Activated B cell treated with CpG ODN at 0.5 μM for 24 hours (primary cell): ENCODE data around the gene FHAD1. TPM values are rescaled to one million over a fixed set of nuclear protein-coding genes. Genes with fewer than 3 reads are reported as not detected.

Source experiments
- ATAC-seq: fragments of 200-7000 bp; cut with Tn5 transposase; one replicate; pipeline ENCODE4 v1.10.0; 2021; ENCODE audit warnings: low read depth, mild to moderate bottlenecking, moderate library complexity
- CTCF ChIA-PET: fragments of 350-600 bp; sonication (Branson Sonifier 250); formaldehyde crosslinking; loops from one replicate; lab custom pipeline; 2021; ENCODE audit warnings: antibody characterized with exemption; lab: Charles Lee
- POLR2A ChIA-PET: fragments of 350-600 bp; sonication (Branson Sonifier 250); formaldehyde crosslinking; loops from one replicate; lab custom pipeline; 2021; ENCODE audit warnings: antibody characterized with exemption; lab: Charles Lee
- DNase-seq: peaks from one replicate; pipeline ENCODE4 v3.0.0; 2022
- H3K27ac Mint-ChIP-seq: one replicate; pipeline ENCODE4 v1.8.0; 2020; ENCODE audit warnings: mixed read lengths
- H3K27me3 Mint-ChIP-seq: one replicate; pipeline ENCODE4 v1.8.0; 2021; ENCODE audit warnings: mixed read lengths
- H3K36me3 Mint-ChIP-seq: one replicate; pipeline ENCODE4 v1.8.0; 2021; ENCODE audit warnings: low read depth, mixed read lengths
- H3K4me1 Mint-ChIP-seq: one replicate; pipeline ENCODE4 v1.8.0; 2021; ENCODE audit warnings: mixed read lengths
- H3K4me3 Mint-ChIP-seq: one replicate; pipeline ENCODE4 v1.8.0; 2020; ENCODE audit warnings: mild to moderate bottlenecking, mixed read lengths
- H3K9me3 Mint-ChIP-seq: one replicate; pipeline ENCODE4 v1.8.0; 2020; ENCODE audit warnings: mixed read lengths
- intact Hi-C: fragments of 100-400 bp; cut with micrococcal nuclease; formaldehyde crosslinking; loops from one replicate; pipeline ENCODE4 v1.15.1; 2024
- total RNA-seq: library from RNA; stranded (reverse); gene quantifications from 2 replicates; pipeline ENCODE4 v1.2.3, GENCODE V29; 2022
- TF ChIP-seq, protein P1 (sequence below): fragments of 200-600 bp; IDR thresholded peaks from one replicate; pipeline ENCODE4 v1.8.0; 2022; ENCODE audit warnings: antibody characterized with exemption, mild to moderate bottlenecking

FHAD1 gene
- total RNA-seq, 1 donor from 2014 or later, result not detected

- no peaks in the 10 kb centered on the region for H3K4me1 Mint-ChIP-seq
- DNase-seq (no peak), ATAC-seq (no peak)
- no peaks in the 10 kb centered on the region for H3K36me3 Mint-ChIP-seq
- TF ChIP-seq, protein P1, sequence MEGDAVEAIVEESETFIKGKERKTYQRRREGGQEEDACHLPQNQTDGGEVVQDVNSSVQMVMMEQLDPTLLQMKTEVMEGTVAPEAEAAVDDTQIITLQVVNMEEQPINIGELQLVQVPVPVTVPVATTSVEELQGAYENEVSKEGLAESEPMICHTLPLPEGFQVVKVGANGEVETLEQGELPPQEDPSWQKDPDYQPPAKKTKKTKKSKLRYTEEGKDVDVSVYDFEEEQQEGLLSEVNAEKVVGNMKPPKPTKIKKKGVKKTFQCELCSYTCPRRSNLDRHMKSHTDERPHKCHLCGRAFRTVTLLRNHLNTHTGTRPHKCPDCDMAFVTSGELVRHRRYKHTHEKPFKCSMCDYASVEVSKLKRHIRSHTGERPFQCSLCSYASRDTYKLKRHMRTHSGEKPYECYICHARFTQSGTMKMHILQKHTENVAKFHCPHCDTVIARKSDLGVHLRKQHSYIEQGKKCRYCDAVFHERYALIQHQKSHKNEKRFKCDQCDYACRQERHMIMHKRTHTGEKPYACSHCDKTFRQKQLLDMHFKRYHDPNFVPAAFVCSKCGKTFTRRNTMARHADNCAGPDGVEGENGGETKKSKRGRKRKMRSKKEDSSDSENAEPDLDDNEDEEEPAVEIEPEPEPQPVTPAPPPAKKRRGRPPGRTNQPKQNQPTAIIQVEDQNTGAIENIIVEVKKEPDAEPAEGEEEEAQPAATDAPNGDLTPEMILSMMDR, result no peak
- H3K27me3 Mint-ChIP-seq, result peaks cover 13% of the 10 kb centered on the region
- ChIA-PET CTCF (interaction anchor here (1.5 kb wide), 1 partner anchor 11 kb away, joined by 3 read pairs; no protein-coding TSS in a partner anchor), POLR2A (no interaction called here)
- H3K4me3 Mint-ChIP-seq, result no peak overlapping the region
- H3K9me3 Mint-ChIP-seq, result no peaks in the 10 kb centered on the region
- intact Hi-C loops, result no loop called here
- no peak overlapping the region for H3K27ac Mint-ChIP-seq
Measured at GRCh38 chr1:15442759-15443158, 195.7 kb downstream of the FHAD1 start.

DNA sequence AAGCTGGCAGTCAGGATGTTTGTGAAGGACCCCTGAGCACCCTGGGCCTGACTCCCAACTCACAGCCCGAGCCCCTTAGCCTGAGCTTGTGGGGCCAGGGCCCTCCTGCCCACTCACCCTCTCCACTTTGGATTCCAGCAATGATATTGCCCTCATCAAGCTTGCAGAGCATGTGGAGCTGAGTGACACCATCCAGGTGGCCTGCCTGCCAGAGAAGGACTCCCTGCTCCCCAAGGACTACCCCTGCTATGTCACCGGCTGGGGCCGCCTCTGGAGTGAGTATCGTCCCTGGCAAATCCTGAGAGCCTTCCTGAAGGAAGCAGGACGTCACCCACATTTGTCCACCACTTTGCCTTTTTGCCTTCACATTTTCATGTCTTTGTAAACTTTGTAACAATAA is 196.3 kb downstream of the FHAD1 start:
- H3K4me1 Mint-ChIP-seq, result no peaks in the 10 kb centered on the region
- ATAC-seq (no peak), DNase-seq (no peak)
- TF ChIP-seq, protein P1, result no peak
- CTCF ChIA-PET, result no interaction called here
- no peak overlapping the region for H3K27ac Mint-ChIP-seq
- H3K9me3 Mint-ChIP-seq, result no peaks in the 10 kb centered on the region
- H3K27me3 Mint-ChIP-seq, result peaks cover 15% of the 10 kb centered on the region
- no peaks in the 10 kb centered on the region for H3K36me3 Mint-ChIP-seq
- POLR2A ChIA-PET, result no interaction called here
- no peak overlapping the region for H3K4me3 Mint-ChIP-seq
- intact Hi-C loops, result no loop called here

DNA sequence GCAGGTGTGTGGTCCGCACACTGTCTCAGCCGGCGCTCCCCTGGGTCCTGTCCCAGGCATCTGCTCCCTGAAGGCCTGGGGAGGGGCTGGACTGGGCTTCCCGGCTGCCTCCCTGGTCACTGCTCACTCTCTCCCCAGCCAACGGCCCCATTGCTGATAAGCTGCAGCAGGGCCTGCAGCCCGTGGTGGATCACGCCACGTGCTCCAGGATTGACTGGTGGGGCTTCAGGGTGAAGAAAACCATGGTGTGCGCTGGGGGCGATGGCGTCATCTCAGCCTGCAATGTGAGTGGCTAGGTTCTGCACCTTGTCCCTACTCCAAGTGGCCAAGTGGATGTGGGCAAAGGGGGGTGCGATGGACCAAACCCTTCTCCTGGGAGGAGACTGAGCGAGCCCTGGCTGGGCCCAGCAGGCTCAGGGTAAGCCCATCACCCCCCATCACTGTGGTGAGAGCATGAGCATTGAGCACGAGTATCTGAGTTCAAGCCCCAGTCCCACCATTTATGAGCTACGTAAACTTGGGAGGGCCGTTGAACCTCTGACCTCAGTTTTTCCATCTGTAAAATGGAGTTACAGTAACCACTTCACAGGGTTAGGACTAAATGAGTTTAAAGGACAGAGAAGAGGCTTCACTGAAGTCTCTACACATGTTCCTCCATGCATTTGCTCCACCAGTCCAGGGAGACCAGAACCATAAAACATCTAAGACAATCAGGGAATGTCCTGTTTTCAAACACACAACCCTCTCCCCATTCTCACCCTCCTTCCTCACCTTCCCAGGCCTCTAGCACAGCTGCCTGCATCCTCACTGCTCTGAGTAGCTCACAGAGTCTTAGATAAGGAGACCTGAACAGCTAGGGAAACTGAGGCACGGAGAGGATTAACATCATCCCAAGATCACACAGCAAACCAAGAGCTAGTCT is 197.7 kb downstream of the FHAD1 start:
- Mint-ChIP-seq H3K36me3 (no peaks in the 10 kb centered on the region), H3K4me1 (no peaks in the 10 kb centered on the region), H3K4me3 (no peak overlapping the region), H3K9me3 (no peaks in the 10 kb centered on the region), H3K27ac (no peak overlapping the region), H3K27me3 (peaks cover 22% of the 10 kb centered on the region)
- no peak for DNase-seq
- ChIA-PET CTCF (no interaction called here), POLR2A (no interaction called here)
- intact Hi-C loops, result no loop called here
- ATAC-seq, result no peak
- TF ChIP-seq, protein P1, result no peak

DNA sequence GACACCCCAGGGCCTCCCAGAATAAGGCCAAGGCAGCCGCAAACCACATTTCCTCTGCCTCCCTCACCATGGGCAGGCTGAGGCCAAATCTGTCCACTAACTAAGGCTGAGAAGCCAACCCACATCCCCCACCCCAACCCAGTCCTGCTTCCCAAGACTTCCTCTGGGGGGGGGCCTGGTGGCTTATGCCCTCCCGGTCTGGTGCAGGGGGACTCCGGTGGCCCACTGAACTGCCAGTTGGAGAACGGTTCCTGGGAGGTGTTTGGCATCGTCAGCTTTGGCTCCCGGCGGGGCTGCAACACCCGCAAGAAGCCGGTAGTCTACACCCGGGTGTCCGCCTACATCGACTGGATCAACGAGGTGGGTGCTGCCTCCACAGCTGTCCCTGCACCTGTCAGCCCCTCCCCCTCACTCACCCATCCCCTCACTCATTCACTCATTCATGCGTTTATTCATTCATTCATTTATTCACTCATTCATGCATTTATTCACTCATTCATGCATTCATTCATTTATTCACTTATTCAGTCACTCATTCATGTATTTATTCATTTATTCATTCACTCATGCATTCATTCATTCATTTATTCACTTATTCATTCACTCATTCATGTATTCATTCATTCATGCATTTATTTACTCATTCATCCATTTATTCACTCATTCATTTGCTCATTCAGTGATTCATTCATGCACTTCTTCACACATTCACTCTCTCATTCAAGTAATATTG is 198.5 kb downstream of the FHAD1 start:
- Mint-ChIP-seq H3K4me3 (no peak overlapping the region), H3K36me3 (no peaks in the 10 kb centered on the region), H3K27me3 (peaks cover 24% of the 10 kb centered on the region), H3K4me1 (no peaks in the 10 kb centered on the region), H3K27ac (no peak overlapping the region), H3K9me3 (no peaks in the 10 kb centered on the region)
- ChIA-PET CTCF (no interaction called here), POLR2A (no interaction called here)
- no peak for ATAC-seq
- intact Hi-C loops, result no loop called here
- TF ChIP-seq, protein P1, result no peak
- no peak for DNase-seq

DNA sequence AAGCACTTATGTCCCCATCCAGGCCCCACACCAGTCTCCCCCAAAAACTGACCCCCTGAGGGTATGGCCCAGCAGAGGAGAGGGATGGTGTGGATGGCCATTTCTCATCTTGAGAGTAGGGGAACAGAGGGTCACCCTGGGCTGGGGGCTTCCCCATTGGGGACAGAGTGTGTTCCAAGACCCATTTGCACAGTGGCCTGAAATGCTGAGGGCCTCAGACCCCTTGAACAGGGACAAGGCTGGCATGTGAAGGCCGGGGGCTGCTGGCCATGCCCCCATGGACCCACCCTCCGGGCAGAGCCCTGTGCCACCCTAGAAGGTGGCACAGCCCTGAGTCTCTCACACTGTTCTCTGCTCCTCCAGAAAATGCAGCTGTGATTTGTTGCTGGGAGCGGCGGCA is 199.2 kb downstream of the FHAD1 start:
- no peaks in the 10 kb centered on the region for H3K9me3 Mint-ChIP-seq
- DNase-seq (no peak), ATAC-seq (no peak)
- TF ChIP-seq, protein P1, result no peak
- H3K4me3 Mint-ChIP-seq, result no peak overlapping the region
- peaks cover 27% of the 10 kb centered on the region for H3K27me3 Mint-ChIP-seq
- no peak overlapping the region for H3K27ac Mint-ChIP-seq
- no peaks in the 10 kb centered on the region for H3K36me3 Mint-ChIP-seq
- no peaks in the 10 kb centered on the region for H3K4me1 Mint-ChIP-seq
- ChIA-PET POLR2A (no interaction called here), CTCF (no interaction called here)
- intact Hi-C loops, result no loop called here
